ENCODE results near the gene ZNF708. TPM values are rescaled to one million over a fixed set of nuclear protein-coding genes. Genes with fewer than 3 reads are reported as not detected.
A peak's percentile ranks its signal among the peaks of the same experiment; 100 is the strongest.
"Not testable (repeated sequence)": the region's sequence is repeated elsewhere in the genome, so short reads cannot be mapped to it uniquely, and the experiment has no call there.

The ZNF708 gene
- total RNA-seq, 2 experiments from 2014 or later, result 10.1 to 11.1 TPM

DNA sequence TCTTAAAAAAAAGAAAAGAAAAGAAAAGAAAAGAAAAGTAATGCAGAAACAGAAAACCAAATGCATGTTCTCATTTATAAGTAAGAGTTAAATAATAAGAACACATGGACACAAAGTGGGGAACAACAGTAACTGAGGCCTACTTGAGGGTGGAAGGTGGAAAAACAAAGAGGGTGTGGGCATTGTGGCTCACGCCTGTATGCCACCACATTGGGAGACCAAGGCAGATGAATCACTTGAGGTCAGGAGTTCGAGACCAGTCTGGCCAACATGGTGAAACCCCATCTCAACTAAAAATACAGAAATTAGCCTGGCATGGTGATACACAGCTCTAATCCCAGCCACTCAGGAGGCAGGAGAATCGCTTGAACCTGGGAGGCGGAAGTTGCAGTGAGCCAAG, 8.1 kb downstream of the ZNF708 start:
- POLR2A ChIA-PET, result interaction anchor here (0.6 to 1.0 kb wide), 2 partner anchors 8 to 296 kb away, joined by 3 read pairs; partner anchors contain the start of gene ZNF708
- H3K4me3 Mint-ChIP-seq, result no peak overlapping the region
- DNase-seq, result peak; percentile 45
- peaks cover 6% of the 10 kb centered on the region for H3K9me3 Mint-ChIP-seq
- H3K27ac Mint-ChIP-seq, result peak overlapping the region; percentile 28
- intact Hi-C loops (cut with micrococcal nuclease), result loop anchor here (10.0 kb wide), 2 partner anchors 184 to 296 kb away; partner anchors contain the start of genes ZNF429 and ZNF430
- no peaks in the 10 kb centered on the region for H3K27me3 Mint-ChIP-seq
- H3K4me1 Mint-ChIP-seq (ENCODE audit: low read depth), result peaks cover 62% of the 10 kb centered on the region
- H3K36me3 Mint-ChIP-seq, result peaks cover 37% of the 10 kb centered on the region
- CTCF ChIA-PET, result no interaction called here

- CTCF ChIA-PET, result no interaction called here
- peaks cover 25% of the 10 kb centered on the region for H3K36me3 Mint-ChIP-seq
Observed at GRCh38 chr19:21317821-21318220, 11.4 kb downstream of the ZNF708 start.

DNA sequence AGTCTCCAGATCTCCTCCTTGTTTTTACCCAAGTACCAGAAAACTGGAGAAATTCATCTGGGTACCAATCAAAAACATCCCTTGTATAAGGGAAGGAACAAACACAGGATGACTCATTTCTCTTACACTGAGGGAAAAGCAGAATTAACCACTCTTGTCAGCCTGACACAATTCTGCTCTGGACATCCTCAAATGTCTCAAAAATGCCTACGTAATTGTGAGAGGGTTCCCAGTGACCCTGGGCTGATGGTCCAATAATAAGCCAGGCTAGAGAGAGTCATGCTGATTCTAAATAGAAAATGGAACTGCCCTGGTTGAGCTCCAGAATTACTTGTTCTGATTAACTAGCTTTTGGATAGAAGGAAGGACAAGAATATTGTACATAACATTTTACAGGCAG, 14.5 kb downstream of the ZNF708 start:
- Mint-ChIP-seq H3K27me3 (no peaks in the 10 kb centered on the region), H3K27ac (no peak overlapping the region), H3K36me3 (peaks cover 21% of the 10 kb centered on the region), H3K4me3 (no peak overlapping the region), H3K4me1 (ENCODE audit: low read depth) (peaks cover 41% of the 10 kb centered on the region), H3K9me3 (no peaks in the 10 kb centered on the region)
- no peak for DNase-seq
- CTCF ChIA-PET, result no interaction called here
- POLR2A ChIA-PET, result no interaction called here
- intact Hi-C loops (cut with micrococcal nuclease), result no loop called here

More at GRCh38 chr19:21317821-21318220, 11.4 kb downstream of the ZNF708 start:
- Mint-ChIP-seq H3K27ac (no peak overlapping the region), H3K4me1 (ENCODE audit: low read depth) (peaks cover 55% of the 10 kb centered on the region), H3K27me3 (no peaks in the 10 kb centered on the region), H3K9me3 (no peaks in the 10 kb centered on the region), H3K4me3 (no peak overlapping the region)
- POLR2A ChIA-PET, result no interaction called here
- no peak for DNase-seq
- intact Hi-C loops (cut with micrococcal nuclease), result no loop called here

DNA sequence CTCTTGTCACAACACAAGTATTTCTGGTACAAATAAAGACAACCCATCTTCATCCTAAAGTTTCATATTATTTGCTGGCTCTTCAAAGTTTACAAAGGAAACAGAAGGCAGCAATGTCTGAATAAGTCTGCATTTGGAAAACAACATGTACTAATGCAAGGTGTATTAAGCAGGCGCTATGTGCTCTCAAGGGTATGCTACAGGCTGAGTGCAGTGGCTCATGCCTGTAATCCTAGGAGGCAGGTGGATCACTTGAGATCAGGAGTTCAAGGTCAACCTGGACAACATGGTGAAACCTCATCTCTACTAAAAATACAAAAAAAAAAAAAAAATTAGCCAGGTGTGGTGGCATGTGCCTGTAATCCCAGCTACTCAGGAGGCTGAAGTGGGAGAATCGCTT, 16.4 kb downstream of the ZNF708 start:
- H3K4me3 Mint-ChIP-seq; H3K27me3 Mint-ChIP-seq; DNase-seq; H3K27ac Mint-ChIP-seq; intact Hi-C loops (cut with micrococcal nuclease); H3K9me3 Mint-ChIP-seq; CTCF ChIA-PET; POLR2A ChIA-PET: not testable (repeated sequence)
- Mint-ChIP-seq H3K36me3 (peaks cover 28% of the 10 kb centered on the region), H3K4me1 (ENCODE audit: low read depth) (peaks cover 44% of the 10 kb centered on the region)

- no peak for DNase-seq
- Mint-ChIP-seq H3K4me3 (no peak overlapping the region), H3K36me3 (peaks cover 48% of the 10 kb centered on the region), H3K27ac (peak overlapping the region; percentile 52), H3K4me1 (ENCODE audit: low read depth) (peaks cover 24% of the 10 kb centered on the region), H3K27me3 (no peaks in the 10 kb centered on the region), H3K9me3 (peaks cover 6% of the 10 kb centered on the region)
- intact Hi-C loops (cut with micrococcal nuclease), result no loop called here
- ChIA-PET POLR2A (no interaction called here), CTCF (no interaction called here)
Observed at GRCh38 chr19:21308773-21309172, 20.4 kb downstream of the ZNF708 start.

DNA sequence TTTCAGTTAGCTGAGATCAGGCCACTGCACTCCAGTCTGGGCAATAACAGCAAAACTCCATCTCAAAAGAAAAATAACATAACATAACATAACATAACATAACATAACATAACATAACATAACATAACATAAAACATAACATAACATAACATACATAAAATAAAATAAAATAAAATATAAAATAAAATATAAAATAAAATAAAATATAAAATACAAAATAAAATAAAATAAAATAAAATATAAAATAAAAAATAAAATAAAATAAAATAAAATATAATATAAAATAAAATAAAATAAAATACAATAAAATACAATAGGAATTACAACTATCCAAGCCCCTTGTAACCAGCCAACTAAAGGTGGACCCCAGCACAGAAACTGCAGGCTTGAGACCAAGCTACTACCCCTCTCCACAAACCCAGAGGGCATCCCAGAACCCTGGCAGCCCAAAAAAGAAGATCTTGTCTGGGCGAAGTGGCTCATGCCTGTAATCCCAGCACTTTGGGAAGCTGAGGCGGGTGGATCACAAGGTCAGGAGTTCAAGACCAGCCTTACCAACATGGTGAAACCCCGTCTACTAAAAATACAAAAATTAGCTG, 22.2 kb downstream of the ZNF708 start:
- DNase-seq; intact Hi-C loops (cut with micrococcal nuclease); H3K27me3 Mint-ChIP-seq; CTCF ChIA-PET; H3K9me3 Mint-ChIP-seq; H3K27ac Mint-ChIP-seq; H3K4me3 Mint-ChIP-seq: not testable (repeated sequence)
- POLR2A ChIA-PET, result interaction anchor here (0.6 kb wide), 1 partner anchor 508 kb away, joined by 3 read pairs; no protein-coding TSS in a partner anchor
- peaks cover 51% of the 10 kb centered on the region for H3K36me3 Mint-ChIP-seq
- H3K4me1 Mint-ChIP-seq (ENCODE audit: low read depth), result peaks cover 14% of the 10 kb centered on the region

GRCh38 chr19:21293768-21294167, 35.4 kb downstream of the ZNF708 start:
- H3K9me3 Mint-ChIP-seq, result peaks cover 55% of the 10 kb centered on the region
- POLR2A ChIA-PET; H3K4me3 Mint-ChIP-seq; CTCF ChIA-PET; H3K27me3 Mint-ChIP-seq; intact Hi-C loops (cut with micrococcal nuclease); H3K4me1 Mint-ChIP-seq (ENCODE audit: low read depth); DNase-seq; H3K27ac Mint-ChIP-seq: not testable (repeated sequence)
- H3K36me3 Mint-ChIP-seq, result peaks cover 65% of the 10 kb centered on the region

DNA sequence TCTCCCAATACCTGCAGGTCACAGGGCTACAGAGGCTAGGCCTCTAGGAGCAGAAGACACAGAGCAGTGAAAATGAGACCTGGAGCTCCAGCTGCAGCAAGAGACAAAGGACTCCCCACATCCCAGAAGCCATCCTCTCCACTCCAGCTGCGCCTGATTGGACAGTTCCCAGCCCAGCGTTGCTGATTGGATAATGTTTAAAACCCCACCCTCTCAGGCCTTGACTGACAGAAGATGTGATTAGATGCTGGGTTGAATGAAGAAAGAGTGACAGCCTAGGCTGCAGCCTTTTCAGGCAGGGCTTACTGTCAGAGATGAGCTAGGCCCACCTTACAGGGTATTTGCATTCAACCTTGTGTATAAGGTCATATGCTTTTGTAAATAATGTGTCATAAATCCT, 59.4 kb downstream of the ZNF708 start:
- intact Hi-C loops (cut with micrococcal nuclease), result no loop called here
- Mint-ChIP-seq H3K4me1 (ENCODE audit: low read depth) (no peaks in the 10 kb centered on the region), H3K36me3 (peaks cover 11% of the 10 kb centered on the region), H3K9me3 (peaks cover 33% of the 10 kb centered on the region), H3K27ac (no peak overlapping the region), H3K27me3 (no peaks in the 10 kb centered on the region), H3K4me3 (no peak overlapping the region)
- ChIA-PET POLR2A (no interaction called here), CTCF (no interaction called here)
- DNase-seq, result no peak

- H3K27me3 Mint-ChIP-seq, result peaks cover 1% of the 10 kb centered on the region
- H3K4me1 Mint-ChIP-seq (ENCODE audit: low read depth), result no peaks in the 10 kb centered on the region
- peaks cover 11% of the 10 kb centered on the region for H3K9me3 Mint-ChIP-seq
- H3K27ac Mint-ChIP-seq, result no peak overlapping the region
- no peak for DNase-seq
- H3K4me3 Mint-ChIP-seq, result no peak overlapping the region
- ChIA-PET POLR2A (no interaction called here), CTCF (no interaction called here)
- intact Hi-C loops (cut with micrococcal nuclease), result no loop called here
- H3K36me3 Mint-ChIP-seq, result peaks cover 4% of the 10 kb centered on the region
Observed at GRCh38 chr19:21264891-21265290, 64.3 kb downstream of the ZNF708 start.

DNA sequence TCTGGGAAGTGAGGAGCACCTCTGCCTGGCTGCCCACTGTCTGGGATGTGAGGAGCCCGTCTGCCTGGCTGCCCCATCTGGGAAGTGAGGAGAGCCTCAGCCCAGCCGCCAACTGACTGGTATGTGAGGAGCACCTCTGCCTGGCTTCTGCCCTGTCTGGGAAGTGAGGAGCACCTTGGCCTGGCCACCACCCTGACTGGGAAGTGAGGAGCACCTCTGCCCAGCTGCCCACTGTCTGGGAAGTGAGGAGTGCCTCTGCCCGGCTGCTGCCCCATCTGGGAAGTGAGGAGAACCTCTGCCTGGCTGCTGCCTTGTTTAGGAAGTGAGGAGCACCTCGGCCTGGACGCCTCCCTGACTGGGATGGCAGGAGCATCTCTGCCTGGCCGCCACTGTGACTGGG, 64.8 kb downstream of the ZNF708 start:
- Mint-ChIP-seq H3K27ac (no peak overlapping the region), H3K36me3 (peaks cover 4% of the 10 kb centered on the region), H3K9me3 (peaks cover 8% of the 10 kb centered on the region), H3K4me1 (ENCODE audit: low read depth) (no peaks in the 10 kb centered on the region), H3K27me3 (peaks cover 1% of the 10 kb centered on the region), H3K4me3 (no peak overlapping the region)
- no peak for DNase-seq
- ChIA-PET CTCF (interaction anchor here (0.8 kb wide), 1 partner anchor 14 kb away, joined by 3 read pairs; no protein-coding TSS in a partner anchor), POLR2A (no interaction called here)
- intact Hi-C loops (cut with micrococcal nuclease), result no loop called here

DNA sequence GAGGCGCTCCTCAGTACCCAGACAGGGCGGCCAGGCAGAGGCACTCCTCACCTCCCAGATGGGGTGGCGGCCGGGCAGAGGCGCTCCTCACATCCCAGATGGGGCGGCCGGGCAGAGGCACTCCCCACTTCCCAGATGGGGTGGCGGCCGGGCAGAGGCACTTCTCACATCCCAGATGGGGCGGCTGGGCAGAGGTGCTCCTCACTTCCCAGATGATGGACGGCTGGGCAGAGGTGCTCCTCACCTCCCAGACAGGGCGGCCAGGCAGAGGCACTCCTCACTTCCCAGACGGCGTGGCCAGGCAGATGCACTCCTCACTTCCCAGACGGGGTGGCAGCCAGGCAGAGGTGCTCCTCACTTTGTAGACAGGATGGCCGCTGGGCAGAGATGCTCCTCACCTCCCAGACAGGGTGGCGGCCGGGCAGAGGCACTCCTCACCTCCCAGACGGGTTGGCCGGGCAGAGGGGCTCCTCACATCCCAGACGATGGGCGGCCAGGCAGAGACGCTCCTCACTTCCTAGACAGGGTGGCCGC, 68.3 kb downstream of the ZNF708 start:
- POLR2A ChIA-PET; H3K9me3 Mint-ChIP-seq; H3K36me3 Mint-ChIP-seq; H3K4me3 Mint-ChIP-seq; DNase-seq; H3K27me3 Mint-ChIP-seq; intact Hi-C loops (cut with micrococcal nuclease); H3K4me1 Mint-ChIP-seq (ENCODE audit: low read depth); H3K27ac Mint-ChIP-seq; CTCF ChIA-PET: not testable (repeated sequence)

GRCh38 chr19:21260164-21260847, 68.9 kb downstream of the ZNF708 start:
- Mint-ChIP-seq H3K27me3 (peaks cover 1% of the 10 kb centered on the region), H3K9me3 (peaks cover 10% of the 10 kb centered on the region), H3K4me1 (ENCODE audit: low read depth) (no peaks in the 10 kb centered on the region), H3K27ac (no peak overlapping the region), H3K4me3 (no peak overlapping the region), H3K36me3 (peaks cover 4% of the 10 kb centered on the region)
- CTCF ChIA-PET, result no interaction called here
- POLR2A ChIA-PET, result no interaction called here
- intact Hi-C loops (cut with micrococcal nuclease), result no loop called here
- DNase-seq, result no peak
